GM19238 (cell line): ENCODE data around the gene REV1.
"Not testable (repeated sequence)": the region's sequence is repeated elsewhere in the genome, so short reads cannot be mapped to it uniquely, and the experiment has no call there.

Experiments
- DNase-seq: peaks from one replicate; pipeline ENCODE4 v3.0.0; 2011; ENCODE audit warnings: low spot score; ENCODE audit not compliant: insufficient read length

Gene REV1

GRCh38 chr2:99487906-99488305 is 1.9 kb downstream of the REV1 start:
- DNase-seq: no peak

- no peak for DNase-seq
These were observed 4.0 kb downstream of the REV1 start for GRCh38 chr2:99485824-99486223.

GRCh38 chr2:99485411-99485810 is 4.4 kb downstream of the REV1 start:
- no peak for DNase-seq

- no peak for DNase-seq
These were observed 5.6 kb downstream of the REV1 start for GRCh38 chr2:99484205-99484604.

GRCh38 chr2:99481941-99482340 is 7.9 kb downstream of the REV1 start:
- no peak for DNase-seq

GRCh38 chr2:99481527-99481926 is 8.3 kb downstream of the REV1 start:
- no peak for DNase-seq

GRCh38 chr2:99480390-99480789 is 9.4 kb downstream of the REV1 start:
- no peak for DNase-seq

- no peak for DNase-seq
These were observed 11.2 kb downstream of the REV1 start for GRCh38 chr2:99478632-99479031.

GRCh38 chr2:99477054-99477453 is 12.8 kb downstream of the REV1 start:
- DNase-seq: no peak

GRCh38 chr2:99476629-99477028 is 13.2 kb downstream of the REV1 start:
- no peak for DNase-seq

- DNase-seq: not testable (repeated sequence)
These were observed 14.7 kb downstream of the REV1 start for GRCh38 chr2:99475095-99475494.

GRCh38 chr2:99473518-99474083 is 16.2 kb downstream of the REV1 start:
- DNase-seq: no peak

GRCh38 chr2:99472600-99472960 is 17.2 kb downstream of the REV1 start:
- DNase-seq: no peak

- DNase-seq: no peak
These were observed 17.9 kb downstream of the REV1 start for GRCh38 chr2:99471654-99472599.

- no peak for DNase-seq
These were observed 18.9 kb downstream of the REV1 start for GRCh38 chr2:99470957-99471356.

- DNase-seq: not testable (repeated sequence)
These were observed 19.4 kb downstream of the REV1 start for GRCh38 chr2:99470459-99470858.

- DNase-seq: no peak
These were observed 20.4 kb downstream of the REV1 start for GRCh38 chr2:99469394-99469793.

- DNase-seq: no peak
These were observed 21.7 kb downstream of the REV1 start for GRCh38 chr2:99468155-99468554.

GRCh38 chr2:99467390-99467789 is 22.4 kb downstream of the REV1 start:
- no peak for DNase-seq

- DNase-seq: no peak
These were observed 27.9 kb downstream of the REV1 start for GRCh38 chr2:99461828-99462483.

- DNase-seq: no peak
These were observed 31.3 kb downstream of the REV1 start for GRCh38 chr2:99458529-99458928.

GRCh38 chr2:99451686-99452085 is 38.1 kb downstream of the REV1 start:
- DNase-seq: no peak
